IgD-negative memory B cell (primary cell): ENCODE results near the gene KLHL30. TPM values are rescaled to one million over a fixed set of nuclear protein-coding genes. Genes with fewer than 3 reads are reported as not detected.
A peak's percentile ranks its signal among the peaks of the same experiment; 100 is the strongest.

ENCODE experiments used
- H3K27ac Mint-ChIP-seq, 3 donors: one replicate each; pipeline ENCODE4 v1.8.0; 2020 to 2022; ENCODE audit warnings: mild to moderate bottlenecking in 3 of 3, mixed read lengths in 3 of 3, moderate library complexity in 1 of 3
- H3K27me3 Mint-ChIP-seq: one replicate; pipeline ENCODE4 v1.8.0; 2021; ENCODE audit warnings: mixed read lengths
- H3K36me3 Mint-ChIP-seq: one replicate; pipeline ENCODE4 v1.8.0; 2020; ENCODE audit warnings: mild to moderate bottlenecking, mixed read lengths
- H3K4me1 Mint-ChIP-seq, 3 donors: one replicate each; pipeline ENCODE4 v1.8.0; 2020 to 2022; ENCODE audit warnings: mixed read lengths in 3 of 3, mild to moderate bottlenecking in 1 of 3
- H3K4me3 Mint-ChIP-seq, 4 donors: one replicate each; pipeline ENCODE4 v1.8.0; 2020 to 2022; ENCODE audit warnings: mild to moderate bottlenecking in 4 of 4, mixed read lengths in 4 of 4, moderate library complexity in 3 of 4
- H3K9me3 Mint-ChIP-seq, 3 donors: one replicate each; pipeline ENCODE4 v1.8.0; 2020 to 2021; ENCODE audit warnings: mixed read lengths in 3 of 3, mild to moderate bottlenecking in 1 of 3
- polyA plus RNA-seq: library from polyadenylated mRNA; unstranded; fragments of 300-500 nt; fragmentation: Illumina TruSeq; gene quantifications from one replicate; pipeline ENCODE4 v1.2.3, GENCODE V29; 2021

Gene KLHL30
- not detected for polyA plus RNA-seq

- Mint-ChIP-seq H3K9me3 (no peaks in the 10 kb centered on the region), H3K27me3 (peaks cover 5% of the 10 kb centered on the region), H3K27ac (peak within 1 kb of the TSS in 1 of 3 donors; percentile 40), H3K4me1 (peaks cover 0 to 6% (median 0%) of the 10 kb centered on the region in 3 donors), H3K36me3 (no peaks in the 10 kb centered on the region), H3K4me3 (peak within 1 kb of the TSS in 3 of 4 donors; percentile 25 to 83 (median 28))
Observed at GRCh38 chr2:238138331-238139195, at the start of gene KLHL30. Gene KLHL30 (plus strand): TSS chr2:238138668. CDS start chr2:238140755, 2,087 bp downstream.

GRCh38 chr2:238090887-238091286, 47.6 kb upstream of the KLHL30 start:
- no peaks in the 10 kb centered on the region for H3K9me3 Mint-ChIP-seq
- peak overlapping the region in 1 of 3 donors; percentile 39 for H3K27ac Mint-ChIP-seq
- no peaks in the 10 kb centered on the region for H3K27me3 Mint-ChIP-seq
- no peaks in the 10 kb centered on the region for H3K36me3 Mint-ChIP-seq
- H3K4me3 Mint-ChIP-seq = no peak overlapping the region
- H3K4me1 Mint-ChIP-seq = peaks cover 7 to 12% (median 8%) of the 10 kb centered on the region in 3 donors

- no peaks in the 10 kb centered on the region for H3K36me3 Mint-ChIP-seq
- peaks cover 7 to 12% (median 8%) of the 10 kb centered on the region in 3 donors for H3K4me1 Mint-ChIP-seq
- H3K27ac Mint-ChIP-seq = no peak overlapping the region
- no peak overlapping the region for H3K4me3 Mint-ChIP-seq
- H3K27me3 Mint-ChIP-seq = no peaks in the 10 kb centered on the region
- no peaks in the 10 kb centered on the region for H3K9me3 Mint-ChIP-seq
Observed at GRCh38 chr2:238091436-238092060, 46.9 kb upstream of the KLHL30 start.

GRCh38 chr2:238092486-238093035, 45.9 kb upstream of the KLHL30 start:
- no peak overlapping the region for H3K27ac Mint-ChIP-seq
- no peaks in the 10 kb centered on the region for H3K9me3 Mint-ChIP-seq
- H3K36me3 Mint-ChIP-seq = no peaks in the 10 kb centered on the region
- H3K27me3 Mint-ChIP-seq = no peaks in the 10 kb centered on the region
- peaks cover 0 to 5% (median under 1%) of the 10 kb centered on the region in 3 donors for H3K4me1 Mint-ChIP-seq
- no peak overlapping the region for H3K4me3 Mint-ChIP-seq

GRCh38 chr2:238093181-238094140, 45.0 kb upstream of the KLHL30 start:
- no peaks in the 10 kb centered on the region for H3K9me3 Mint-ChIP-seq
- H3K27ac Mint-ChIP-seq = peak overlapping the region in 1 of 3 donors; percentile 47
- no peak overlapping the region for H3K4me3 Mint-ChIP-seq
- H3K27me3 Mint-ChIP-seq = no peaks in the 10 kb centered on the region
- H3K4me1 Mint-ChIP-seq = peaks cover 0 to 6% (median 3%) of the 10 kb centered on the region in 3 donors
- no peaks in the 10 kb centered on the region for H3K36me3 Mint-ChIP-seq

GRCh38 chr2:238094438-238095022, 43.9 kb upstream of the KLHL30 start:
- H3K4me3 Mint-ChIP-seq = no peak overlapping the region
- no peaks in the 10 kb centered on the region for H3K9me3 Mint-ChIP-seq
- peak overlapping the region in 1 of 3 donors; percentile 47 for H3K27ac Mint-ChIP-seq
- H3K4me1 Mint-ChIP-seq = peaks cover 11 to 15% (median 14%) of the 10 kb centered on the region in 3 donors
- no peaks in the 10 kb centered on the region for H3K27me3 Mint-ChIP-seq
- H3K36me3 Mint-ChIP-seq = no peaks in the 10 kb centered on the region

GRCh38 chr2:238095143-238095542, 43.3 kb upstream of the KLHL30 start:
- peaks cover 12 to 15% (median 12%) of the 10 kb centered on the region in 3 donors for H3K4me1 Mint-ChIP-seq
- no peak overlapping the region for H3K27ac Mint-ChIP-seq
- H3K4me3 Mint-ChIP-seq = no peak overlapping the region
- no peaks in the 10 kb centered on the region for H3K27me3 Mint-ChIP-seq
- no peaks in the 10 kb centered on the region for H3K9me3 Mint-ChIP-seq
- H3K36me3 Mint-ChIP-seq = no peaks in the 10 kb centered on the region

- Mint-ChIP-seq H3K4me3 (no peak overlapping the region), H3K36me3 (no peaks in the 10 kb centered on the region), H3K9me3 (no peaks in the 10 kb centered on the region), H3K27ac (no peak overlapping the region), H3K27me3 (no peaks in the 10 kb centered on the region), H3K4me1 (peaks cover 12 to 15% (median 12%) of the 10 kb centered on the region in 3 donors)
Observed at GRCh38 chr2:238096311-238097011, 42.0 kb upstream of the KLHL30 start.

GRCh38 chr2:238097201-238097987, 41.1 kb upstream of the KLHL30 start:
- no peaks in the 10 kb centered on the region for H3K27me3 Mint-ChIP-seq
- peak overlapping the region in 2 of 3 donors; percentile 88 to 90 for H3K27ac Mint-ChIP-seq
- peaks cover 12 to 15% (median 12%) of the 10 kb centered on the region in 3 donors for H3K4me1 Mint-ChIP-seq
- no peaks in the 10 kb centered on the region for H3K9me3 Mint-ChIP-seq
- peak overlapping the region in 1 of 4 donors; percentile 9 for H3K4me3 Mint-ChIP-seq
- H3K36me3 Mint-ChIP-seq = no peaks in the 10 kb centered on the region

- no peaks in the 10 kb centered on the region for H3K36me3 Mint-ChIP-seq
- H3K4me3 Mint-ChIP-seq = peak overlapping the region; percentile 65 to 95 (median 80)
- peaks cover 11 to 15% (median 12%) of the 10 kb centered on the region in 3 donors for H3K4me1 Mint-ChIP-seq
- H3K27ac Mint-ChIP-seq = peak overlapping the region; percentile 52 to 97 (median 59)
- H3K9me3 Mint-ChIP-seq = no peaks in the 10 kb centered on the region
- H3K27me3 Mint-ChIP-seq = no peaks in the 10 kb centered on the region
Observed at GRCh38 chr2:238097988-238098871, 40.2 kb upstream of the KLHL30 start.

GRCh38 chr2:238098901-238099713, 39.4 kb upstream of the KLHL30 start:
- H3K27ac Mint-ChIP-seq = peak overlapping the region; percentile 52 to 97 (median 80)
- no peaks in the 10 kb centered on the region for H3K27me3 Mint-ChIP-seq
- H3K9me3 Mint-ChIP-seq = no peaks in the 10 kb centered on the region
- H3K4me1 Mint-ChIP-seq = peaks cover 11 to 15% (median 12%) of the 10 kb centered on the region in 3 donors
- H3K36me3 Mint-ChIP-seq = no peaks in the 10 kb centered on the region
- H3K4me3 Mint-ChIP-seq = peak overlapping the region; percentile 65 to 95 (median 80)
